A549 treated with AZD9567 at 1 μM for 4 hours (cell line): ENCODE measurements around the gene TTLL12. TPM values are rescaled to one million over a fixed set of nuclear protein-coding genes. Genes with fewer than 3 reads are reported as not detected.

ENCODE experiments used
- total RNA-seq: library from RNA; stranded (reverse); fragments of 200-300 nt; extraction: Qiagen RNA extraction; gene quantifications from 5 replicates; pipeline ENCODE4 v1.2.3, GENCODE V29; 2022; ENCODE audit not compliant: insufficient read depth

TTLL12 gene
- total RNA-seq, result 24.0 to 34.6 TPM (median 25.2 TPM) in 5 replicates

GRCh38 chr22:43186272-43187170 is at the start of gene TTLL12:
Gene TTLL12, minus strand, starts transcription at chr22:43187134. Its CDS starts 65 bp downstream, at chr22:43187069.

DNA sequence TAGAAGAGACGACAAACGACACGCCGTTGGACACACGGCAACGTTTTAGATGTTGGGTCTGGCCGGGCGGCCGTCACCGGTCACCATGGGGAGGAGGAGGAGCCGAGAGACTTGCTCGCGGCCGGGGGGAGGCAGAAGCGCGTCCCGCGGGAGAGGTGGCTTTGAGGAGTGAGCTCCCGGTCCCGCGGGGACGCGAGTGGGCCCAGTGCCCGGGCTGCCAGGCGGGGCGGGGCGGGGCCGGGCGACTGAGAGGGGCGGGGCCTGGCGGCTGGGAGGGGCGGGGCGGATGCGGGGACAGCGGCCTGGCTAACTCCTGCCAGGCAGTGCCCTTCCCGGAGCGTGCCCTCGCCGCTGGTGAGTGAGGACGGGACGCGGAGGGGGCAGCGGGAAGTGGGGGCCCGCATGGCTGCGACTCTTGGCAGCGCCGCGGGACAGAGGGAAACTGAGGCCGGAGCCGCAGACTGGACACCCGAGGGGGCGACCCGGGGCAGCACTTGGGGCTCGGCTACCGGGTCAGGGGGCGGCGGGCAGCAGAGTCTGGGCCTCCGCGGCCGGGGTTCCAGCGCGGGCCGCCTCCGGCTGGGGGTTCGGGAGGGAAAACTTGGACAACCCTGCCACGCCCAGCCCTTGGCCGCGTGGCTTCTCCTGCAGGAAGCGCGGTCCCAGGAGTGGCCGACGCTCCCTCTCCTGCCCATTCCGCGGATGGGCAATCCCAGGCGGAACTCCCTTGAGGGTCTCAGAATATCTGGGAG is 35.5 kb downstream of the TTLL12 start, which contains the start of gene TSPO:
TSPO (plus strand) TSS at position 309 of the 752 bp plus-strand sequence. CDS start 7,680 bp downstream, outside the sequence.

DNA sequence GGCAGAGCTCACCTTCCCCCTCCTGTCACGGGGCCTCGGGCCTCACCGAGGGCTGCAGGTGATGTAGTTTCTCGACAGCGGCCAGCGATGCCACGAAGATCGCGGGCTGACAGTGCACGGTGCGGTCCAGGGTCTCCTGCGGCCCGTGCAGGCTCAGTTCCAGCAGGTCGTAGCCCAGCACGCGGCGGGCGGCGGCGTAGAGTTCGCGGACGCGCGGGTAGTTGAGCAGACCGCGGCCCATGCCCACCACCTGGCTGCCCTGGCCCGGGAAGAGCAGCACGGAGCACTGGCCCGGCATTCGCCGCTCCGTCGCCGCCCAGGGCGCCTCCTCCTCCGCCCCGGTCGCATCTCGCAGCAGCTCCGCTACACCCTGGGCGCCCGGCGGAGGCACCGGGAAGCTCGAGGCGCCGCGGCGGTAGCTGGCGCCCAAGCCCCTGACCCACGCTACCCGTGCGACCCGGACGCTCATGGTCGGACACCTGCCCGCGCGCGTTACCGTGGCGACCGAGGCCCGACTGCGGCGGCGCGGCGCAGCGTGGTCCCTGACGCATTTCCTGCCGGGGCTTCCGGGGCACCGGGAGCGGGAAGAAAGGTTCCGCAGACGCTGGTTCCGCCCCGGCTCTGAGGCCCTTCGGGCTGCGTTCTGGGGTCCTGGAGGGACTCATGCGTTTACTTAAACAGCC is 43.9 kb downstream of the TTLL12 start, which contains the start of gene MCAT:
MCAT (minus strand) TSS at position 519 of the 683 bp plus-strand sequence; CDS start at position 469, 50 bp downstream.

Other genes starting within 250 kb of the TTLL12 start
- gene PACSIN2, start 172.0 kb downstream of the TTLL12 start, total RNA-seq, result 127 to 156 TPM (median 150 TPM) in 5 replicates
- 2.4 to 5.4 TPM (median 2.9 TPM) in 5 replicates for gene TTLL1, start 97.7 kb downstream of the TTLL12 start, total RNA-seq
- gene BIK, start 76.4 kb downstream of the TTLL12 start, total RNA-seq, result 1.3 to 2.1 TPM (median 1.5 TPM) in 4 of 5 replicates, not detected in the other
- 13.3 to 27.0 TPM (median 25.4 TPM) in 5 replicates for gene MCAT, start 43.7 kb downstream of the TTLL12 start, total RNA-seq
- 133 to 228 TPM (median 222 TPM) in 5 replicates for gene TSPO, start 35.6 kb downstream of the TTLL12 start, total RNA-seq
- gene SCUBE1, start 156.2 kb upstream of the TTLL12 start, total RNA-seq, result 0.09 to 0.65 TPM (median 0.13 TPM) in 4 of 5 replicates, not detected in the other
- 0.08 TPM in 1 of 5 replicates, not detected in the others for gene MPPED1, start 224.9 kb upstream of the TTLL12 start, total RNA-seq